ENCODE measurements around the gene ARHGAP28. TPM values are rescaled to one million over a fixed set of nuclear protein-coding genes. Genes with fewer than 3 reads are reported as not detected.

The ARHGAP28 gene
- polyA plus RNA-seq, 1 experiment, result 38.2 TPM

DNA sequence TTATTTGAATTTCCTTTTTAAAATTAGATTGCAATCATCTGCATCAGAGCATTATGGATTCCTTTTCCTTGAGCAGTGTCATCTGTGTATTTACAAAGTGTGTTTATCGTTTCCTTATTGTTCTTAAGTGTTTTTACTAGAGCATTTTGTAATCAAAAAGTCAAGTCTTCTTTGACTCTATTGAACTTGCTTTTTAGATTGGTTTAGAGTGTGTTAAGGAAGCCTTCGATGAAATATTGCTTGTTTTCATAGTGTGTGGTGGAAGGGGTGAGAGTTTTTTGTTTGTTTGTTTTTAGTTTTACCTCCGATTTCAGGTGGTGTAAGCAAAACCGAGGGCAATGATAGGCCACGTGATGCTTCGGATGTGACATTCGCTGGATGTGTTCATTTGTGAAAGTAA is 45.7 kb downstream of the ARHGAP28 start:
- TF ChIP-seq, protein P1, sequence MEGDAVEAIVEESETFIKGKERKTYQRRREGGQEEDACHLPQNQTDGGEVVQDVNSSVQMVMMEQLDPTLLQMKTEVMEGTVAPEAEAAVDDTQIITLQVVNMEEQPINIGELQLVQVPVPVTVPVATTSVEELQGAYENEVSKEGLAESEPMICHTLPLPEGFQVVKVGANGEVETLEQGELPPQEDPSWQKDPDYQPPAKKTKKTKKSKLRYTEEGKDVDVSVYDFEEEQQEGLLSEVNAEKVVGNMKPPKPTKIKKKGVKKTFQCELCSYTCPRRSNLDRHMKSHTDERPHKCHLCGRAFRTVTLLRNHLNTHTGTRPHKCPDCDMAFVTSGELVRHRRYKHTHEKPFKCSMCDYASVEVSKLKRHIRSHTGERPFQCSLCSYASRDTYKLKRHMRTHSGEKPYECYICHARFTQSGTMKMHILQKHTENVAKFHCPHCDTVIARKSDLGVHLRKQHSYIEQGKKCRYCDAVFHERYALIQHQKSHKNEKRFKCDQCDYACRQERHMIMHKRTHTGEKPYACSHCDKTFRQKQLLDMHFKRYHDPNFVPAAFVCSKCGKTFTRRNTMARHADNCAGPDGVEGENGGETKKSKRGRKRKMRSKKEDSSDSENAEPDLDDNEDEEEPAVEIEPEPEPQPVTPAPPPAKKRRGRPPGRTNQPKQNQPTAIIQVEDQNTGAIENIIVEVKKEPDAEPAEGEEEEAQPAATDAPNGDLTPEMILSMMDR (IDR thresholded peaks at IDR 0.05; ENCODE audit: low read depth, low read length), result no peak
- no peak for DNase-seq (ENCODE audit: low read depth, low spot score)
- Histone ChIP-seq H3K4me3 (ENCODE audit: low read depth, low read length) (no peak overlapping the region), H3K9me3 (ENCODE audit: control insufficient read depth, insufficient read depth, low read length) (no peaks in the 10 kb centered on the region), H3K27ac (ENCODE audit: low read depth, low read length) (peak overlapping the region; percentile 75), H3K27me3 (ENCODE audit: control insufficient read depth, insufficient read depth, low read length) (no peaks in the 10 kb centered on the region)
- ChIA-PET POLR2A (no interaction called here), CTCF (interaction anchor here (2.0 kb wide), 1 partner anchor 32 kb away, joined by 5 read pairs; no protein-coding TSS in a partner anchor)

DNA sequence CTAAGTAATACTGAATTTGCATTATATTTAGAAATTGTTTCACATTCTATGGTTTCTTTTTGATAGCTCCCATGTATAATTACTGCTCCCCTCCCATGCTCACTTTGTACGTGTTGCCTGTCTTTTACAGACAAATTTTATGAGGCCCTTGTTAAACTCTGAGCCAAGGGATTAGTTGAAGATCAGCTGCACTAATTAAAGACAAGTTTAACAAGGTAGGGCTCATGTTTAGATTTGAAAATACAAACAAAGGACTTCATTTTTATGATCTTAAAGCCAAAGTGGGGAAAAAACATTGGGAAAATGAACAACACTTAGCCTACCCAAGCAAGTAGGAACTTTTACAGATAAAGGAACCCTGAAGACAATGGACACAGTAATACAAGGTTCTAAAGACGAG is 46.2 kb downstream of the ARHGAP28 start:
- H3K4me3 ChIP-seq (ENCODE audit: low read depth, low read length), result no peak overlapping the region
- peak overlapping the region; percentile 75 for H3K27ac ChIP-seq (ENCODE audit: low read depth, low read length)
- H3K27me3 ChIP-seq (ENCODE audit: control insufficient read depth, insufficient read depth, low read length), result no peaks in the 10 kb centered on the region
- DNase-seq (ENCODE audit: low read depth, low spot score), result no peak
- TF ChIP-seq, protein P1 (IDR thresholded peaks at IDR 0.05; ENCODE audit: low read depth, low read length), result no peak
- ChIA-PET CTCF (interaction anchor here (0.6 to 2.0 kb wide), 3 partner anchors 12 to 43 kb away, joined by 3 to 5 read pairs (median 4); no protein-coding TSS in a partner anchor), POLR2A (interaction anchor here (0.6 to 1.4 kb wide), 3 partner anchors 20 to 95 kb away, joined by 3 to 4 read pairs (median 3); no protein-coding TSS in a partner anchor)
- no peaks in the 10 kb centered on the region for H3K9me3 ChIP-seq (ENCODE audit: control insufficient read depth, insufficient read depth, low read length)

- Histone ChIP-seq H3K27ac (ENCODE audit: low read depth, low read length) (peak overlapping the region; percentile 40), H3K9me3 (ENCODE audit: control insufficient read depth, insufficient read depth, low read length) (no peaks in the 10 kb centered on the region), H3K27me3 (ENCODE audit: control insufficient read depth, insufficient read depth, low read length) (no peaks in the 10 kb centered on the region), H3K4me3 (ENCODE audit: low read depth, low read length) (no peak overlapping the region)
- DNase-seq (ENCODE audit: low read depth, low spot score), result peak; percentile 88
- POLR2A ChIA-PET, result interaction anchor here (0.6 to 1.4 kb wide), 3 partner anchors 19 to 94 kb away, joined by 3 to 4 read pairs (median 3); no protein-coding TSS in a partner anchor
- TF ChIP-seq, protein P1 (IDR thresholded peaks at IDR 0.05; ENCODE audit: low read depth, low read length), result no peak
- CTCF ChIA-PET, result interaction anchor here (0.6 to 2.0 kb wide), 3 partner anchors 11 to 43 kb away, joined by 3 to 5 read pairs (median 4); no protein-coding TSS in a partner anchor
Measured at GRCh38 chr18:6776188-6776587, 46.7 kb downstream of the ARHGAP28 start.

GRCh38 chr18:6777509-6777908 is 48.0 kb downstream of the ARHGAP28 start:
- H3K27me3 ChIP-seq (ENCODE audit: control insufficient read depth, insufficient read depth, low read length), result no peaks in the 10 kb centered on the region
- POLR2A ChIA-PET, result no interaction called here
- no peak overlapping the region for H3K27ac ChIP-seq (ENCODE audit: low read depth, low read length)
- DNase-seq (ENCODE audit: low read depth, low spot score), result no peak
- TF ChIP-seq, protein P1 (IDR thresholded peaks at IDR 0.05; ENCODE audit: low read depth, low read length), result no peak
- CTCF ChIA-PET, result no interaction called here
- no peaks in the 10 kb centered on the region for H3K9me3 ChIP-seq (ENCODE audit: control insufficient read depth, insufficient read depth, low read length)
- H3K4me3 ChIP-seq (ENCODE audit: low read depth, low read length), result no peak overlapping the region

GRCh38 chr18:6778459-6779247 is 49.1 kb downstream of the ARHGAP28 start:
- TF ChIP-seq, protein P1 (IDR thresholded peaks at IDR 0.05; ENCODE audit: low read depth, low read length), result no peak
- no peak for DNase-seq (ENCODE audit: low read depth, low spot score)
- Histone ChIP-seq H3K4me3 (ENCODE audit: low read depth, low read length) (no peak overlapping the region), H3K27me3 (ENCODE audit: control insufficient read depth, insufficient read depth, low read length) (no peaks in the 10 kb centered on the region), H3K27ac (ENCODE audit: low read depth, low read length) (no peak overlapping the region), H3K9me3 (ENCODE audit: control insufficient read depth, insufficient read depth, low read length) (no peaks in the 10 kb centered on the region)
- ChIA-PET CTCF (no interaction called here), POLR2A (no interaction called here)

All from AG04450 (cell line).